Testis (tissue), 3 donors: ENCODE results near the gene EFEMP2. TPM values are rescaled to one million over a fixed set of nuclear protein-coding genes. Genes with fewer than 3 reads are reported as not detected.

Experiments used
- DNase-seq: peaks from one replicate; pipeline ENCODE4 v3.0.0-alpha.2; 2019
- H3K27ac ChIP-seq, 2 donors: fragments of 200-600 bp; sonication (generic); one replicate each; pipeline ENCODE4 v1.5.1; 2019
- H3K27me3 ChIP-seq: fragments of 200-600 bp; sonication (generic); one replicate; pipeline ENCODE4 v1.5.1; 2019
- H3K36me3 ChIP-seq: fragments of 200-600 bp; sonication (generic); one replicate; pipeline ENCODE4 v1.5.1; 2017; ENCODE audit warnings: low read depth; ENCODE audit errors: missing control alignments
- H3K4me1 ChIP-seq: fragments of 200-600 bp; sonication (generic); one replicate; pipeline ENCODE4 v1.5.1; 2019
- H3K4me3 ChIP-seq, 2 donors: fragments of 200-600 bp; sonication (generic); one replicate each; pipeline ENCODE4 v1.5.1; 2017 to 2019
- H3K9me3 ChIP-seq: fragments of 200-600 bp; sonication (generic); one replicate; pipeline ENCODE4 v1.5.1; 2017
- CTCF ChIP-seq, 3 experiments: fragments of 450-650 bp in 2 of 3; fragments of 200-600 bp in 1 of 3; sonication (generic) in 1 of 3; IDR thresholded peaks; one replicate each; pipeline ENCODE4 v1.5.1; 2016 to 2019; ENCODE audit warnings: antibody characterized with exemption in 3 of 3, mild to moderate bottlenecking in 2 of 3, moderate library complexity in 1 of 3
- POLR2A ChIP-seq: fragments of 450-650 bp; IDR thresholded peaks from one replicate; pipeline ENCODE4 v1.6.1; 2017; ENCODE audit warnings: antibody characterized with exemption, mild to moderate bottlenecking, moderate library complexity
- WGBS, 2 donors: methylation state at CpG; one replicate each; pipeline ENCODE4 v1.1.5; 2018; 5-methylcytosine and 5-hydroxymethylcytosine counted together
- intact Hi-C: fragments of 100-400 bp; cut with DNase I; formaldehyde crosslinking; loops from one replicate; pipeline ENCODE4 v1.15.1; 2023; ENCODE audit warnings: low total_unique reads
- polyA plus RNA-seq: library from polyadenylated mRNA; stranded (reverse); fragments of 350-450 nt; fragmentation: Illumina TruSeq; extraction: RNeasy Lipid Tissue Mini Kit (QIAGEN cat#74804); gene quantifications from one replicate; pipeline ENCODE4 v1.2.3, GENCODE V29; 2014; ENCODE audit warnings: low read depth, low replicate concordance; ENCODE audit not compliant: insufficient read depth
- total RNA-seq, 2 donors: library from RNA; depleted of rRNA; stranded (reverse); fragments of >200 nt; gene quantifications; one replicate each; pipeline ENCODE4 v1.2.3, GENCODE V29; 2016

The EFEMP2 gene
- total and polyA plus RNA-seq, 3 donors from 2014 or later: 47.4 to 100 (median 52.4) TPM

- intact Hi-C loops: no loop called here
- no peak for DNase-seq
- no peaks in the 10 kb centered on the region for H3K27me3 ChIP-seq
- no peaks in the 10 kb centered on the region for H3K36me3 ChIP-seq
- no peak overlapping the region for H3K4me3 ChIP-seq
- no peak overlapping the region for H3K27ac ChIP-seq
- 86 to 93% methylated on average over 8 of the region's 8 CpGs for WGBS, 2 donors
- TF ChIP-seq POLR2A: no peak
- no peak for TF ChIP-seq CTCF (IDR thresholded peaks at IDR 0.05)
- H3K4me1 ChIP-seq: no peaks in the 10 kb centered on the region
- H3K9me3 ChIP-seq: no peaks in the 10 kb centered on the region
Observed at GRCh38 chr11:65826984-65827735, 45.4 kb downstream of the EFEMP2 start.

GRCh38 chr11:65822776-65823528 is 49.6 kb downstream of the EFEMP2 start:
- no peak overlapping the region for H3K4me3 ChIP-seq
- no peaks in the 10 kb centered on the region for H3K4me1 ChIP-seq
- H3K27me3 ChIP-seq: no peaks in the 10 kb centered on the region
- H3K27ac ChIP-seq: no peak overlapping the region
- DNase-seq: no peak
- H3K9me3 ChIP-seq: no peaks in the 10 kb centered on the region
- no peak for TF ChIP-seq POLR2A
- no peak for TF ChIP-seq CTCF (IDR thresholded peaks at IDR 0.05)
- H3K36me3 ChIP-seq: no peaks in the 10 kb centered on the region
- intact Hi-C loops: no loop called here
- 83 to 88% methylated on average over 15 of the region's 15 CpGs for WGBS, 2 donors

GRCh38 chr11:65821107-65821506 is 51.5 kb downstream of the EFEMP2 start:
- peaks cover 7% of the 10 kb centered on the region for H3K4me1 ChIP-seq
- H3K4me3 ChIP-seq: no peak overlapping the region
- DNase-seq: no peak
- H3K9me3 ChIP-seq: no peaks in the 10 kb centered on the region
- WGBS, 2 donors: 68% methylated on average over 8 of the region's 8 CpGs
- TF ChIP-seq POLR2A (no peak), CTCF (IDR thresholded peaks at IDR 0.05) (no peak)
- no peak overlapping the region for H3K27ac ChIP-seq
- intact Hi-C loops: no loop called here
- no peaks in the 10 kb centered on the region for H3K27me3 ChIP-seq
- H3K36me3 ChIP-seq: no peaks in the 10 kb centered on the region

- intact Hi-C loops: loop anchor here (5.0 kb wide), 1 partner anchor 106 kb away; the partner anchor contains the start of gene KAT5
- DNase-seq: peak; percentile 96
- Histone ChIP-seq H3K4me3 (peak overlapping the region; percentile 67 to 76), H3K27ac (peak overlapping the region; percentile 59 to 82), H3K36me3 (no peaks in the 10 kb centered on the region), H3K9me3 (no peaks in the 10 kb centered on the region), H3K27me3 (no peaks in the 10 kb centered on the region), H3K4me1 (peaks cover 7% of the 10 kb centered on the region)
- 5 to 12% methylated on average over 20 to 72 of the region's 74 CpGs for WGBS, 2 donors
- TF ChIP-seq CTCF (IDR thresholded peaks at IDR 0.05) (peak; percentile 91 to 99 (median 98)), POLR2A (no peak)
Observed at GRCh38 chr11:65817835-65818680, 54.5 kb downstream of the EFEMP2 start.
